NT2/D1 (cell line): ENCODE measurements around the gene ZNF292.

Experiments used
- SUZ12 ChIP-seq: IDR thresholded peaks from 2 replicates; pipeline ENCODE4 v1.6.1; 2011; ENCODE audit not compliant: insufficient read length, insufficient read depth; ENCODE audit errors: extremely low read depth
- YY1 ChIP-seq: IDR thresholded peaks from 2 replicates; pipeline ENCODE4 v1.6.1; 2011; ENCODE audit not compliant: insufficient read length, insufficient read depth
- ZNF274 ChIP-seq: IDR thresholded peaks from 2 replicates; pipeline ENCODE4 v1.6.1; 2011; ENCODE audit warnings: mild to moderate bottlenecking, low read depth, low read length

DNA sequence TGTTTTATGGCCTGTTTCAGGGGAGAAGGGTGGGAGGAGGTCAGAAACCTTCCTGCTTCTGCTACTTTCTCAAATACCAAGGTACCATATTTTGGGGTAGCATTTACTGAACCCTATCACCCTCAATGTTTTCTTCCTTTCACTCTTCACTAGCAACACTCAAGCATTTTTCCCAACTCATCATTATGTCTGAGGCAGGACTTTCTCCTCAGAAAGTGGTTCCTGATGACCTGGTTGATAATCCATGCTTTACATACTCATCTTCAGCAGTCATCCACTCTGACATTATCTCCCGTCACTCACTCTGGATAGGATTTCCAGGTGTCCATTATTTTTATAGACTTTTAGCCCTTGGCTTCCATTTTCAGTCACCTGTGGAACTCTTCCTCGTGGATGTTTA, 21.1 kb downstream of the ZNF292 start:
- no peak for TF ChIP-seq ZNF274
- TF ChIP-seq YY1: no peak
- TF ChIP-seq SUZ12: no peak
